SK-N-SH (cell line): ENCODE results near the gene RSRC1. TPM values are rescaled to one million over a fixed set of nuclear protein-coding genes. Genes with fewer than 3 reads are reported as not detected.

ENCODE experiments used
- CTCF ChIA-PET: fragments of 300-600, 350-600 bp; formaldehyde crosslinking; extraction: SDS; loops from one replicate; lab custom pipeline; 2021; lab: Yijun Ruan, JAX
- POLR2A ChIA-PET: fragments of 350-600 bp; sonication (Branson Sonifier 250); formaldehyde crosslinking; extraction: SDS; loops from one replicate; lab custom pipeline; 2020; ENCODE audit warnings: antibody characterized with exemption, inconsistent platforms; lab: Yijun Ruan, JAX
- DNase-seq: peaks from one replicate; pipeline ENCODE4 v3.0.0; 2012
- H2AFZ ChIP-seq: fragments of 200-600 bp; sonication (generic); 2 replicates; pipeline ENCODE4 v1.8.1; 2016; ENCODE audit warnings: antibody characterized with exemption, mild to moderate bottlenecking, low read depth
- H3F3A ChIP-seq: fragments of 200-600 bp; sonication (generic); replicated peaks from 2 replicates; pipeline ENCODE3; 2016; ENCODE audit warnings: antibody characterized with exemption, mild to moderate bottlenecking; ENCODE audit not compliant: insufficient read depth
- H3K27ac ChIP-seq, 2 experiments: fragments of 200-500 bp in 1 of 2; fragments of 200-600 bp in 1 of 2; sonication (Bioruptor generic) in 1 of 2; sonication (generic), shearing (Covaris generic) in 1 of 2; 2 replicates each; pipeline versions ENCODE4 v1.5.1 to v1.6.1; 2014 to 2016; ENCODE audit warnings: low read depth in 2 of 2, inconsistent platforms in 1 of 2, low read length in 1 of 2, mild to moderate bottlenecking in 1 of 2, mixed read lengths in 1 of 2
- H3K27me3 ChIP-seq: fragments of 200-600 bp; sonication (generic), shearing (Covaris generic); 2 replicates; pipeline ENCODE4 v1.6.1; 2016; ENCODE audit warnings: mixed run types; ENCODE audit not compliant: insufficient read depth
- H3K36me3 ChIP-seq, 2 experiments: fragments of 200-500 bp in 1 of 2; fragments of 200-600 bp in 1 of 2; sonication (Bioruptor generic) in 1 of 2; sonication (generic) in 1 of 2; replicated peaks in 1 of 2; 2 replicates each; pipeline versions ENCODE3 to v1.5.1; 2014 to 2016; ENCODE audit warnings: low read length in 1 of 2, mild to moderate bottlenecking in 1 of 2; ENCODE audit not compliant: insufficient read depth in 2 of 2, control insufficient read depth in 1 of 2
- H3K4me1 ChIP-seq, 2 experiments: fragments of 200-500 bp in 1 of 2; fragments of 200-600 bp in 1 of 2; sonication (Bioruptor generic) in 1 of 2; sonication (generic), shearing (Covaris generic) in 1 of 2; 2 replicates each; pipeline versions ENCODE4 v1.5.1 to v1.6.1; 2014 to 2016; ENCODE audit warnings: low read depth in 1 of 2, low read length in 1 of 2, mixed run types in 1 of 2; ENCODE audit not compliant: insufficient read depth in 2 of 2, control insufficient read depth in 1 of 2
- H3K4me2 ChIP-seq: fragments of 200-600 bp; sonication (generic), shearing (Covaris generic); 2 replicates; pipeline ENCODE4 v1.6.1; 2017; ENCODE audit warnings: mixed run types
- H3K4me3 ChIP-seq, 2 experiments: fragments of 200-500 bp in 1 of 2; fragments of 200-600 bp in 1 of 2; sonication (Bioruptor generic) in 1 of 2; sonication (generic), shearing (Covaris generic) in 1 of 2; 2 replicates each; pipeline versions ENCODE4 v1.5.1 to v1.8.1; 2014 to 2016; ENCODE audit warnings: low read depth in 2 of 2, inconsistent platforms in 1 of 2, low read length in 1 of 2, mild to moderate bottlenecking in 1 of 2, mixed read lengths in 1 of 2, moderate library complexity in 1 of 2
- H3K79me2 ChIP-seq: fragments of 200-600 bp; sonication (generic); 2 replicates; pipeline ENCODE4 v1.8.1; 2017; ENCODE audit warnings: mild to moderate bottlenecking; ENCODE audit not compliant: insufficient read depth
- H3K9ac ChIP-seq: fragments of 200-600 bp; sonication (generic); 2 replicates; pipeline ENCODE4 v1.6.1; 2017; ENCODE audit warnings: mixed run types
- H3K9me2 ChIP-seq: fragments of 200-600 bp; sonication (generic); 2 replicates; pipeline ENCODE4 v1.6.1; 2017; ENCODE audit warnings: mixed run types
- H3K9me3 ChIP-seq: fragments of 200-600 bp; sonication (generic); 2 replicates; pipeline ENCODE4 v1.6.1; 2017; ENCODE audit warnings: mixed run types, mild to moderate bottlenecking, moderate library complexity
- H4K20me1 ChIP-seq: fragments of 200-600 bp; sonication (generic); 2 replicates; pipeline ENCODE4 v1.6.1; 2017; ENCODE audit warnings: mild to moderate bottlenecking, mixed run types; ENCODE audit not compliant: insufficient read depth
- CHD2 ChIP-seq: fragments of 150-350 bp; IDR thresholded peaks from 2 replicates; pipeline ENCODE4 v1.6.1; 2018; ENCODE audit warnings: low read length; ENCODE audit not compliant: partially characterized antibody
- ELF1 ChIP-seq: IDR thresholded peaks from 2 replicates; pipeline ENCODE4 v1.4.0; 2012
- EZH2phosphoT487 ChIP-seq: fragments of 200-600 bp; sonication (generic); IDR thresholded peaks from 2 replicates; pipeline ENCODE4 v1.6.1; 2017; ENCODE audit warnings: low read depth, mixed run types, mild to moderate bottlenecking, antibody characterized with exemption, moderate library complexity, borderline replicate concordance
- FOXM1 ChIP-seq: IDR thresholded peaks from 2 replicates; pipeline ENCODE4 v1.4.0; 2012; ENCODE audit warnings: low read depth, mild to moderate bottlenecking
- IRF3 ChIP-seq: fragments of 150-350 bp; IDR thresholded peaks from 2 replicates; pipeline ENCODE4 v1.6.1; 2016; ENCODE audit warnings: mild to moderate bottlenecking, low read depth, low read length
- MAX ChIP-seq: IDR thresholded peaks from 2 replicates; pipeline ENCODE4 v1.4.0; 2012; ENCODE audit warnings: low read depth
- MEF2A ChIP-seq: IDR thresholded peaks from 2 replicates; pipeline ENCODE4 v1.4.0; 2012; ENCODE audit warnings: low read depth, borderline replicate concordance
- MXI1 ChIP-seq: IDR thresholded peaks from 2 replicates; pipeline ENCODE4 v1.6.1; 2012; ENCODE audit warnings: mild to moderate bottlenecking, low read depth, low read length, improper control_type of control experiment
- NFIC ChIP-seq: IDR thresholded peaks from 2 replicates; pipeline ENCODE4 v1.4.0; 2012; ENCODE audit warnings: borderline replicate concordance
- POLR2AphosphoS5 ChIP-seq: IDR thresholded peaks from 2 replicates; pipeline ENCODE4 v1.6.1; 2012; ENCODE audit warnings: low read depth, low read length
- RCOR1 ChIP-seq: fragments of 150-350 bp; IDR thresholded peaks from 2 replicates; pipeline ENCODE4 v1.6.1; 2017; ENCODE audit warnings: antibody characterized with exemption, low read length
- RFX5 ChIP-seq: IDR thresholded peaks from 2 replicates; pipeline ENCODE4 v1.6.1; 2012; ENCODE audit warnings: mild to moderate bottlenecking, improper control_type of control experiment, low read length
- RXRA ChIP-seq: IDR thresholded peaks from 2 replicates; pipeline ENCODE4 v1.4.0; 2012; ENCODE audit warnings: low read depth, mild to moderate bottlenecking, borderline replicate concordance
- SMC3 ChIP-seq: IDR thresholded peaks from 2 replicates; pipeline ENCODE4 v1.6.1; 2012; ENCODE audit warnings: low read depth, low read length, improper control_type of control experiment
- TAF1 ChIP-seq: IDR thresholded peaks from 2 replicates; pipeline ENCODE4 v1.6.1; 2012; ENCODE audit warnings: low read depth, mild to moderate bottlenecking, low read length, moderate library complexity, borderline replicate concordance
- TCF12 ChIP-seq: IDR thresholded peaks from 2 replicates; pipeline ENCODE4 v1.4.0; 2012
- TEAD4 ChIP-seq: IDR thresholded peaks from 2 replicates; pipeline ENCODE4 v1.4.0; 2012; ENCODE audit warnings: mild to moderate bottlenecking, borderline replicate concordance; ENCODE audit not compliant: insufficient read depth
- WGBS: methylation state at CpG from one replicate; pipeline ENCODE4 v1.1.6; 2017; ENCODE audit warnings: low lambda C conversion rate; 5-methylcytosine and 5-hydroxymethylcytosine counted together
- polyA plus RNA-seq, 3 experiments: library from polyadenylated mRNA; depleted of rRNA; stranded (reverse); fragments of >200 nt; gene quantifications; 2 replicates each; pipeline ENCODE4 v1.2.3, GENCODE V29; 2012

RSRC1 gene
- polyA plus RNA-seq, 1 of the 3 experiments (the other 2 are of a cell fraction): 4.5 TPM

- TF ChIP-seq NFIC (no peak), RXRA (no peak), CHD2 (no peak), RCOR1 (no peak), TAF1 (no peak)
- TF ChIP-seq, all 33 proteins: peak for 0
These were observed 96.1 kb downstream of the RSRC1 start (continued) for GRCh38 chr3:158205994-158206393.

- Histone ChIP-seq H3F3A (peaks cover 3% of the 10 kb centered on the region), H3K27ac (no peak overlapping the region), H3K9me2 (no peaks in the 10 kb centered on the region), H4K20me1 (no peaks in the 10 kb centered on the region), H3K9me3 (no peaks in the 10 kb centered on the region), H2AFZ (no peak overlapping the region), H3K9ac (no peak overlapping the region), H3K36me3 (peaks cover 0 to under 1% of the 10 kb centered on the region in 2 experiments), H3K27me3 (no peaks in the 10 kb centered on the region), H3K4me3 (no peak overlapping the region), H3K79me2 (peaks cover 7% of the 10 kb centered on the region), H3K4me1 (no peaks in the 10 kb centered on the region), H3K4me2 (no peak overlapping the region)
- CTCF ChIA-PET: interaction anchor here (0.6 kb wide), 1 partner anchor 10 kb away, joined by 3 read pairs; no protein-coding TSS in a partner anchor
- no peak for DNase-seq
- WGBS: 90% methylated on average over 4 of the region's 4 CpGs
- POLR2A ChIA-PET: no interaction called here
- TF ChIP-seq MXI1: no peak
These were observed 100.2 kb downstream of the RSRC1 start for GRCh38 chr3:158210067-158210466.

- no peak overlapping the region for H3K9ac ChIP-seq
- H3K27ac ChIP-seq: no peak overlapping the region
- no peak overlapping the region for H2AFZ ChIP-seq
- H3K36me3 ChIP-seq: no peaks in the 10 kb centered on the region
- DNase-seq: no peak
- H3K9me3 ChIP-seq: no peaks in the 10 kb centered on the region
- no peak overlapping the region for H3K4me3 ChIP-seq
- peaks cover 3% of the 10 kb centered on the region for H3F3A ChIP-seq
- H3K4me1 ChIP-seq: no peaks in the 10 kb centered on the region
- no peak overlapping the region for H3K4me2 ChIP-seq
- H3K9me2 ChIP-seq: no peaks in the 10 kb centered on the region
- H3K27me3 ChIP-seq: no peaks in the 10 kb centered on the region
- H4K20me1 ChIP-seq: no peaks in the 10 kb centered on the region
- ChIA-PET CTCF (interaction anchor here (1.2 kb wide), 1 partner anchor 318 kb away, joined by 4 read pairs; no protein-coding TSS in a partner anchor), POLR2A (no interaction called here)
- no peak for TF ChIP-seq RCOR1
- no peak for TF ChIP-seq TAF1
- TF ChIP-seq FOXM1: no peak
- no peak for TF ChIP-seq IRF3
- no peak for TF ChIP-seq MEF2A
- no peak for TF ChIP-seq TEAD4
- no peak for TF ChIP-seq MAX
- TF ChIP-seq TCF12: no peak
- TF ChIP-seq POLR2AphosphoS5: no peak
- no peak for TF ChIP-seq ELF1
- TF ChIP-seq SMC3: no peak
- TF ChIP-seq EZH2phosphoT487: no peak
- no peak for TF ChIP-seq NFIC
- no peak for TF ChIP-seq RFX5
- H3K79me2 ChIP-seq: peaks cover 10% of the 10 kb centered on the region
These were observed 103.6 kb downstream of the RSRC1 start for GRCh38 chr3:158213461-158213860.
